ENCODE data around the gene STX16. TPM values are rescaled to one million over a fixed set of nuclear protein-coding genes. Genes with fewer than 3 reads are reported as not detected.

Gene STX16
- total and polyA plus RNA-seq, 8 donors, result 12.8 to 179 (median 52.2) TPM

DNA sequence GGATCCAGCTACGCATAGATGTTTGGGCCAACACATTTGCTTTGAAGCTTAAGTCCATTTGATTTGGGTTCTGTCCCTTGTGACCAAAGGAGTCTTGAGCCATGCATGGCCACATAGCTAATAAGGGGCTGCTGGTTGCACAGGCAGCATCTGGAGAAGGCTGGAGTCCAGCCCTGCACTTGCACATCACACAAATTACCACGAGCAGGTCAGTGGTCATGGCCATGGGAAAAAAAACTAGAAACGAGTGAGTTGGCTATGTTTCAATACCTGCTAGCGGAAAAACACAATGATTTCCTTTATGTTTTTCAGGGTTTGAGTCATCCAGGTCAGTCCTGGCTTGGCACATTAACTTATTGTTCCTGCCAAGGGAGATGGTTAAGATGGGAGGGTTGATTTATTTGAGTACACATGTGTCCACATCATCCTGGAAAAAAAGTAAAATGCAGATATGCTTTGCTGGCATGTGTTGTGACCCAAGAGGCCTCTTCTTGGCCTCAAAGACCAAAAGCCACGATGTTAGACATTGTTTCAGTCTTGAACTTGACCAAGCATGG lies 5.6 kb upstream of the STX16 start:
- Histone ChIP-seq H3K9me3 (no peaks in the 10 kb centered on the region), H3K27ac (no peak overlapping the region), H3K27me3 (no peaks in the 10 kb centered on the region), H3K4me3 (no peak overlapping the region), H3K36me3 (no peaks in the 10 kb centered on the region), H3K4me1 (peaks cover 0 to 31% (median 14%) of the 10 kb centered on the region in 4 donors)
- no peak for TF ChIP-seq EP300 (IDR thresholded peaks at IDR 0.05)
- TF ChIP-seq, protein P1, sequence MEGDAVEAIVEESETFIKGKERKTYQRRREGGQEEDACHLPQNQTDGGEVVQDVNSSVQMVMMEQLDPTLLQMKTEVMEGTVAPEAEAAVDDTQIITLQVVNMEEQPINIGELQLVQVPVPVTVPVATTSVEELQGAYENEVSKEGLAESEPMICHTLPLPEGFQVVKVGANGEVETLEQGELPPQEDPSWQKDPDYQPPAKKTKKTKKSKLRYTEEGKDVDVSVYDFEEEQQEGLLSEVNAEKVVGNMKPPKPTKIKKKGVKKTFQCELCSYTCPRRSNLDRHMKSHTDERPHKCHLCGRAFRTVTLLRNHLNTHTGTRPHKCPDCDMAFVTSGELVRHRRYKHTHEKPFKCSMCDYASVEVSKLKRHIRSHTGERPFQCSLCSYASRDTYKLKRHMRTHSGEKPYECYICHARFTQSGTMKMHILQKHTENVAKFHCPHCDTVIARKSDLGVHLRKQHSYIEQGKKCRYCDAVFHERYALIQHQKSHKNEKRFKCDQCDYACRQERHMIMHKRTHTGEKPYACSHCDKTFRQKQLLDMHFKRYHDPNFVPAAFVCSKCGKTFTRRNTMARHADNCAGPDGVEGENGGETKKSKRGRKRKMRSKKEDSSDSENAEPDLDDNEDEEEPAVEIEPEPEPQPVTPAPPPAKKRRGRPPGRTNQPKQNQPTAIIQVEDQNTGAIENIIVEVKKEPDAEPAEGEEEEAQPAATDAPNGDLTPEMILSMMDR (IDR thresholded peaks at IDR 0.05), result no peak
- no peak for TF ChIP-seq POLR2AphosphoS5 (IDR thresholded peaks at IDR 0.05)
- no peak for TF ChIP-seq POLR2A (IDR thresholded peaks at IDR 0.05)
- intact Hi-C loops (cut with DNase I; ENCODE audit: low total_unique reads), result no loop called here
- no peak for DNase-seq
- 34 to 50% (median 44%) methylated on average over 5 of the region's 5 CpGs for WGBS, 5 donors

DNA sequence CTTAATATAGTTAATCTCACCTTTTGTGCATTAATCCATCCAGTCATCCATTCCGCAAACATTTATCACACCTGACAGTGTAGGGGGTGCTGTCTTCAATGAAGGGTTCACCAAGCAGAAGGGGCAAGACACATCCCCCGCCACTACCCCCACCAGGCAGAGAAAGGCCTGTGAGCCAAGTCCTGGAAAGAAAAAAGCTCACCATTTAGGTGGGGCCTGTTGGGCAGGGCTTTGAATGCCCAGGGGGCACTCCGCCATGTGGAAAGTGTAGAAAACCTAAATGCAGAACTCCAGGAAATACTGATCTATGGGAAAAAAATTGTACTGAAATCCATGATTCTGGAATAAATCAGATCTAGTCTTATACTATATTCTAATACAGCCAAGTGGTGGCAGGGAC lies 4.8 kb upstream of the STX16 start:
- no peak overlapping the region for H3K27ac ChIP-seq
- DNase-seq, result no peak
- no peaks in the 10 kb centered on the region for H3K27me3 ChIP-seq
- no peaks in the 10 kb centered on the region for H3K9me3 ChIP-seq
- intact Hi-C loops (cut with DNase I; ENCODE audit: low total_unique reads), result no loop called here
- H3K4me3 ChIP-seq, result no peak overlapping the region
- no peaks in the 10 kb centered on the region for H3K36me3 ChIP-seq
- H3K4me1 ChIP-seq, result peaks cover 0 to 31% (median 16%) of the 10 kb centered on the region in 4 donors
- TF ChIP-seq POLR2AphosphoS5 (IDR thresholded peaks at IDR 0.05), result no peak
- TF ChIP-seq POLR2A (IDR thresholded peaks at IDR 0.05), result no peak
- TF ChIP-seq, protein P1 (IDR thresholded peaks at IDR 0.05), result no peak
- TF ChIP-seq EP300 (IDR thresholded peaks at IDR 0.05), result no peak
- WGBS, 5 donors, result 91 to 98% (median 95%) methylated on average over 3 of the region's 3 CpGs

DNA sequence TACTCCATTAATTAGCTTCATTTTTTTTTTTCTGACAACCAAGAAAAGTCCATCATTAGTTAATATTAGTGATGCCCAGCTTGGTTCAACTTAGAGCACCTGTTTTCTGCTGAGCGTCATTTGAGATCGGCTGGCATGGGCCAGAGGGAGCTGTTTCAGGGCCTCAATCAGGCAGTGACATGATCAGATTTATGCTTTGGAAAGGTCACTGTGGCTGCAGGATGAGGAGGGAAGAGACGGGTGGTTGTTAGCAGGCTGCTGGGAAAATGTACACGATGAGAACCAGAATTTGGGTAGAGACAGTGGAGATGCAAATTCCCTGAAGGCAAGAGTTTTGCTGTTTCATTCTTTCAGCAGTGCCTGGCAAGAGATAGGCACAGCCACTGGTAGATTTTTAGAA lies 4.4 kb upstream of the STX16 start:
- Histone ChIP-seq H3K27me3 (no peaks in the 10 kb centered on the region), H3K9me3 (no peaks in the 10 kb centered on the region), H3K36me3 (no peaks in the 10 kb centered on the region), H3K27ac (no peak overlapping the region), H3K4me3 (no peak overlapping the region), H3K4me1 (peaks cover 0 to 31% (median 16%) of the 10 kb centered on the region in 4 donors)
- TF ChIP-seq POLR2AphosphoS5 (IDR thresholded peaks at IDR 0.05) (no peak), EP300 (IDR thresholded peaks at IDR 0.05) (no peak), POLR2A (IDR thresholded peaks at IDR 0.05) (no peak)
- TF ChIP-seq, protein P1 (IDR thresholded peaks at IDR 0.05), result no peak
- intact Hi-C loops (cut with DNase I; ENCODE audit: low total_unique reads), result no loop called here
- 82 to 89% (median 86%) methylated on average over 4 of the region's 4 CpGs for WGBS, 5 donors
- DNase-seq, result no peak

DNA sequence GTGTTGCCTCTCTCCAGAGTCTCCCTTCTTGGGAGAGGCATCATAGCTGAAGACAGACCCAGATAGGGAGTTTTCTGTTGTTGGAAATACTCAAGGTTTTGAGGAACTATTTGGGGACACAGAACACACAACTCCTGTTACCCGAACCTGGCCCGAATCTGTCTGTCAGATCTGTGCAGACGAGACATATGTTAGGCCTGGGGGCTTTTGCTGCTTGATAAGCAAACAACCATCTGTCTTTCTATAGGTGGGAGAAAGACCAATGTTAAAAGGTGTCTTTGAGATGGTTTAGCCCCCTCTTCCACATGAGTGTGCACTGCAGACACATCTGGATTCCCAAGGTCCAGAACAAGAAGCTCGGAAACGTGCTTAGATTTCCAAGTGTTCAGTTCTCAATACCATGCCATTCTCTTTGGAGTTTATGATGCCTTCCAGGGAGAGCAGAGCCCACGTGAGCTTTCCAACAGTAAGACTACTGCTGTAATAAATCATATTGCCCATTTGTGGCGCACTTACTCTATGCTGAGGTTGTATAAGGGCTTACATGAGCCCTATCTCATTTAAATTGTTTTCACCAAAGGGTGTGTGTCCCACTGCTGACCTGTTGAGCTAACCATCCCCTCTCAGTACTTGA lies 3.8 kb upstream of the STX16 start:
- Histone ChIP-seq H3K9me3 (no peaks in the 10 kb centered on the region), H3K27me3 (no peaks in the 10 kb centered on the region), H3K36me3 (no peaks in the 10 kb centered on the region), H3K27ac (peak overlapping the region in 2 of 5 donors; percentile 20 to 65), H3K4me3 (no peak overlapping the region), H3K4me1 (peaks cover 0 to 31% (median 16%) of the 10 kb centered on the region in 4 donors)
- intact Hi-C loops (cut with DNase I; ENCODE audit: low total_unique reads), result no loop called here
- TF ChIP-seq POLR2AphosphoS5 (IDR thresholded peaks at IDR 0.05), result no peak
- TF ChIP-seq POLR2A (IDR thresholded peaks at IDR 0.05), result no peak
- TF ChIP-seq, protein P1 (IDR thresholded peaks at IDR 0.05), result no peak
- no peak for TF ChIP-seq EP300 (IDR thresholded peaks at IDR 0.05)
- no peak for DNase-seq
- WGBS, 5 donors, result 83 to 93% (median 89%) methylated on average over 7 of the region's 7 CpGs

Measured in stomach (tissue), 9 donors.